ENCODE measurements around the gene PHLDA1.
A peak's percentile ranks its signal among the peaks of the same experiment; 100 is the strongest.

Gene PHLDA1

DNA sequence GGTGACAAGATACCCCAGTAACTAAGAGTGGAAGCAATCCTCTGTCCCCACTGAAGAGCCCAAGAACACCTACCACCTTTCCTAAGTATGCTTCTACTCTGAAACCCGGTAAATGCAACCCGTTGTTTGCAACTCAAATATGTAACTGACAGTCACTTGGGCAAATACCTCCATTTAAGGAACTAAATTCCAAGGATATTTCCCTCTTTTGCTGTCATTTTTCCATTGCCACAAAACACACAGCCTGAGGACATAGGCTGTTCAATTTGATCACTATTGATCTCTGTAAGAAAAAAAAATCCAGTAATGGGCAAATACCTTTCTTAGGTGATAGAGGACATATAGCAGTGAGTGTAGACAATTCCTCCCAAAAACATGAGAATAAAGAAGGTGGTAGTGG lies 6.6 kb upstream of the PHLDA1 start:
- intact Hi-C loops (cut with DNase I) = no loop called here
- no peak for DNase-seq

DNA sequence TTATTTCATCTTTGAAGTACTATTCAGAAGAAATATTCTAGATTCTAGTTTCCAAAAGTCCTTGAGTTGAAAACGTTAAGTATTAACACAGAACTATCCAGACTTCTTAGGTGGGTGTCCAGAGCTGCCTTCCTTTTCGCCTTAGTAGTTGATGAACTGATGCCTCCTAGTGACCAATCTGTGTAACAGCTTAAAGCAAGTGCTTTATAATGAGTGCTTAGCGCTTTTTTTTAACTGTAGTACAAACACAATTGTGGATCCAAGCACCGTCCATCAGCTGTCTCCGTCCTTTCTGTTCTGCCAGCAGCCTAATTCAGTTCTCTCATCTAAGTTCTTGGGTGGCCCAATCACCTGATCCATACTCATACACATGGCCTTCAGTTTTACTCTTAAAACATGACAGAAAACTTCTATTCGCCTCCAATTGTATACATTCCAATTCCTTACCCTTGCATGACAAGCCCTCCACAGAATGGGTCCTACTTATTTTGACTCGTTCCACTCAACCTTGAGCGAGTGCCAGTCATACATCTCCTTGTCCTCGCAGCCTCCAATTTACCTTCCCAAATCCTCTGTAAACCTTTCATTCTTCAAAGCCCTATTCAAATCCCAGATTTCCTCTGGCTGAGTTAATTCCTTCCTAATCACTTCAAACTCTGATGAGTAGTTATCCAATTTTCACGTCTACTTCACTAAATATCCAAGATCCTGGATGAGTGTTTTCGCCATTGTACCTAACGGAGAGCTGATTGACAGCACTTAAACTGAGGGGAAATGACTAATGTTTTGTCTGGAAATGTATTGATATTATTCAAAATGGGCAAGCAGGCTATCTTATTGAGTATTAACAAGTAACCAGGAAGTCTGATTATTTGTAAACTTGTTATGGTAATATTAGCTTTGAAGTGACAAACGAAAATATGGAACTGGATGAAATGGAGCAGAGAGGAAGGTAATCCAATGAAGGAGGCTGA lies 5.8 kb upstream of the PHLDA1 start:
- DNase-seq = no peak
- intact Hi-C loops (cut with DNase I) = loop anchor here (1.0 kb wide), 1 partner anchor 510 kb away; no protein-coding TSS in a partner anchor

DNA sequence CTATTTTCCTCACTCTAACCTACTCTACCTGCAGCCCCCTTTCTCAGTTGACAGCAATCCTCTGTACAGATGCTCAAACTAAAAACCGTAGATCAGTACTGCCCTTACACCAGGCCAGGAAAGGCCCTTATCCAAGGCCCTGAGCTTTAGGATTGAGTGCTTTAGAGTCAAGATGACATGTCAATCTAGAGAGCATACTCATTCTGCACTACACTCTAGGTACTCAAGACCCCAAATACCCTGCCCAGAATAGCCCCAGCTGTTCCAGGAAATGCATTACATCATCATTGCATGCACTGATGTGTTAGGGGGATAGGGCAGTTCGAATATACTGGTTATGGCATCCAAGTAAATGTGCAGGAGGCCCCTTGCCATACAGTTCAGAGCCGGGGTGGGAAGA lies 3.5 kb upstream of the PHLDA1 start:
- intact Hi-C loops (cut with DNase I) = no loop called here
- no peak for DNase-seq

DNA sequence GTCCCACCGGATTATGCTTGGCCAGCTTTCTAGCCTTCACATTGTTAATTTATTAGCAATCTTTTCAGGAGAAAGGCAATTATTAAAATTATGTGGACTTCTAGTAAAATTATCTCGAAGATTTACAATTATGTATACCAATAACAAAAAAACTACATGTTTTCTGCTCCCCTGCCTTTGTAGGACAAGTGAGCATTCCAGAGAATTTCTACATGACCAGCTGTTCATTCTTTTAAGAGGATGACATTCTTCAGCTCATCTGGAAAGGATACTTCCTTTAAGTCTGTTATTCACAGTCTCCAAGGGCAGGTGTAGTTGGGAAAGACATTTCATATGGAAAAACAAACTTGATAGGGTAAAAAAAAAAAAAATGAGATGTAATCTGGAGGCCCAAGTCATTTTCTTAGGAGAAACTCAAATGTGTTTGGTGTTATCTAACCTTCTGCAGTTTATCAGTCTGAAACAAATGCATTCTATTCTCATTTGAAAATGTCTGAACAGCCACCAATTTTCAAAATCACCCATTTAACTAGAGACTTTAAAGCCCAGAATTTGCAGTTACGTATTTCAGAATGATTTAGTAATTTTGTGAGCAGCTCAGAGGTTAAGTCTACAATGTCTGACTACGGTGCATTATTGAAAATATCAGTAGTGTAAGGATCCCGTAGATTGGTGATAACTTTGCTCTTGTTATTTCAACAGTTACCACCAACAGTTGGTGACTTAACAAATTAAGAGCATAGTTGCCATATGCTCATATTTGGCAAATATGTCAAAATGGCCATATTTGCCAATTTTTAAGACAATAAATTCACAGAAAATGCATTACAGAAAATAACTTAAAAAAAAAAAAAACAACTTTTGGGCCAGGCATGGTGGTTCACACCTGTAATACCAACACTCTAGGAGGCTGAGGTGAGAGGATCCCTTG lies 1.8 kb upstream of the PHLDA1 start:
- intact Hi-C loops (cut with DNase I) = loop anchor here (5.0 kb wide), 2 partner anchors 49 to 521 kb away; partner anchors contain the start of genes KRR1 and NAP1L1

DNA sequence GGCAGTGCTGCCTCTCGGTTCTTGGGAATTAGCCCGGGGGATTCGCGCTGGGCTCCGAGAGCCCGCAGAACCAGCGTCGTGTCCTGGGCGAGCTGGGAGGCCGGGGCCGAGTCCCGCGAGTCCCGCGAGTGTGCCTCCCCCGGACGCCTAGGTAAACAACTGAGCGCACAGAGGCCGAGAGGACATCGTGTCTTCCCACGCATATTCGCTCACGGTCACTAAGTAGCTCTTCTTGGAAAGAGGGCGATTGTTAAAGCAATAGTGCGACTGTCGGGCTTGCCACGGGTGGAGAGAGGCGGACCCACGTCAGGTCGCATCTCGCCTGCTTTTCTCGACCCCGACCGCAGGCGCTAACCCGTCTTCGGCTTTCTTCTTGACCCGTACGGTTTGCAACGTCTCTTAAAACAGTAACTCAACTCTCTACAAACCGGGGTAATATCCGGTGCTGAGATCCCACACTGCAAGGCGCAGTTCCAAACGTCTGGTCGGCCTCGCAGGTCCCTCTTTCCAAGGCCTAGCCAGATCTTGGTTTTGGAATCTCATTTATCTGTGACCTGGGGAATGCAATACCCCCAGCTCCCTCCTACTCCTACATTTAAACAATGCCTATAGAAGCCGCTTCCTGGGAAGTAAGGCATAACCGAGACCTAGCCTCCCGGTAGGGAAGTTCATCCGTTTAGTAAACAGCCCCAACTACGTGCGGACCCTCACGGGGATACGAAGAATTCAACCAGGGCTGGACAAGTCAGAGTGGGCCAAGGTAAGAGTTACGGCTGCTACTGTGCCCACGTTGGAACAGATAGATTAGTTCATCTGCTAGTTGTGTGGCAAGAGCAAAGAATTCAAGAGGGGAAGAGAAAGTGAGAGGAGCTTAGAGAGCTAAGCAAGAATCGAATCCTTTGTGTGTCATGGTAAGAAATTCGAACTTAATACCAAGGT lies 736 bp upstream of the PHLDA1 start:
- DNase-seq = peak in 6 of 10 donors; percentile 16 to 89 (median 30)
- intact Hi-C loops (cut with DNase I) = loop anchor here (5.0 kb wide), 2 partner anchors 50 to 520 kb away; partner anchors contain the start of genes KRR1 and NAP1L1

More for the DNA sequence above, 1.8 kb upstream of the PHLDA1 start:
- no peak for DNase-seq

DNA sequence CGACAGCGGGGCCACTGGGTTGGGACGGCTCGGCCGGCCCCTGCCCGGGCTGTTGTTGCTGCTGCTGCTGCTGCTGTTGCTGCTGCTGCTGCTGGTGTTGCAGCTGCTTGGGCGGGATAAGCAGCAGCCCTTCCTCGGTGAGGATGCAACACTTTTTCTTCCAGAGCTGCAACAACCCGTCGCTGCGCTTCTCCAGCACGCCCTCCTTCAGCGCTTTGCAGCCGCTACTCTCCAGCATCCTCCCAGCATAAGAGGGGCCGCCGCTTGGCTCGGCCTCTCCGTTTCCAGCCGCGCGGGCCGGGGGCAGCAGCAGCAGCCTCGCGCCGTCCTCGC lies 529 bp downstream of the PHLDA1 start:
- DNase-seq = peak in 5 of 10 donors; percentile 20 to 82 (median 36)
- intact Hi-C loops (cut with DNase I) = loop anchor here (5.0 kb wide), 2 partner anchors 51 to 519 kb away; partner anchors contain the start of genes KRR1 and NAP1L1

DNA sequence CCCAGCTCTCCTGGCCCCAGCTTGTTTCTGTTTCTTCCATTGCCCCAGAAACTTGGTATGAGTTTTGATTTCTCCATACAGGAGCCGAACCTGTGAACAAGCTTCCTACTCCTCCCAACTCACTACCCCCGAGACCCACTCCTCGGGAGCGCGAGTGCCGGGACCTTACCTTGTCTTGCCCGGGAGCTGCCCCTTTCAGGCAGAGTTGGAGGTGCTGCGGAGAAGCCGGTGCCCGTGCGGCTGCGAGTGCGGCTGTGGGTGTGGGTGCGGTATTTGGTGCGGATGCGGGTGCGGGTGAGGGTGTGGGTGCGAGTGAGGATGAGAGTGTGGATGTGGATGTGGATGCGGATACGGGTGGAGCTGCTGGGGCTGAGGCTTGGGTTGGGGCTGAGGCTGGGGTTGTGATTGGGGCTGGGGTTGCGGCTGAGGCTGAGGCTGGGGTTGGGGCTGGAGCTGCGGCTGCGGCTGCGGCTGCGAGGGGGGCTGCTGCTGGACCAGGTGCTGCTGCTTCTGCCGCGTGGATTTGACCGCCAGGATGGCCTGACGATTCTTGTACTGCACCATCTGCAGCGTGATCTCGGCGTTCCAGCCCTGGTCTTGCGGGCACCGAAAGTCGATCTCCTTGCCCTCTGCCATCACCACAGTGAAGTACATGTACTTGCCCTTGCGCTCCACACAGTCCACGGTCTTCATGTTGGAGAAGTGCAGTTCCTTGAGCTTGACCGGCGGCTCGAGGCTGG lies 1.1 kb downstream of the PHLDA1 start:
- peak in 8 of 10 donors; percentile 17 to 89 (median 34) for DNase-seq
- intact Hi-C loops (cut with DNase I) = loop anchor here (5.0 kb wide), 2 partner anchors 52 to 518 kb away; partner anchors contain the start of genes KRR1 and NAP1L1

DNA sequence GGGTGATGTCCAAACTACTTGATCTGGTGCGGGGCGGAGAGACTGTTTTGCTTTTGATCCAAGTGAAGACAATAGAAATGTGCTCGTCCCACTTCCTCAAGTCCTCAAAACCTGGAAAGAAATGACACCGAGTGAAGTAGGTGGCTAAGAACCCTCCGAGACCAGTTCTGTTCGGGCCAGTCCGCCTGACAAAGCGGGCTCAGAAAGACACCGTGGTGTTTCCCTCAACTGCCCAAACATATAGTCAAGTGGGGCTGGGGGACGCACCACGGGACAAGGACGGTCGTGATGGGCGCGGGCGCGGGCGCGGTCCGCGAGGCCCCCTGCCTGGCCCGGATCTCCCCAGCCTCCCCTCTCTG lies 1.6 kb downstream of the PHLDA1 start:
- intact Hi-C loops (cut with DNase I) = loop anchor here (5.0 to 10.0 kb wide), 3 partner anchors 52 to 518 kb away; partner anchors contain the start of genes KRR1 and NAP1L1
- peak in 2 of 10 donors; percentile 13 to 72 for DNase-seq

DNA sequence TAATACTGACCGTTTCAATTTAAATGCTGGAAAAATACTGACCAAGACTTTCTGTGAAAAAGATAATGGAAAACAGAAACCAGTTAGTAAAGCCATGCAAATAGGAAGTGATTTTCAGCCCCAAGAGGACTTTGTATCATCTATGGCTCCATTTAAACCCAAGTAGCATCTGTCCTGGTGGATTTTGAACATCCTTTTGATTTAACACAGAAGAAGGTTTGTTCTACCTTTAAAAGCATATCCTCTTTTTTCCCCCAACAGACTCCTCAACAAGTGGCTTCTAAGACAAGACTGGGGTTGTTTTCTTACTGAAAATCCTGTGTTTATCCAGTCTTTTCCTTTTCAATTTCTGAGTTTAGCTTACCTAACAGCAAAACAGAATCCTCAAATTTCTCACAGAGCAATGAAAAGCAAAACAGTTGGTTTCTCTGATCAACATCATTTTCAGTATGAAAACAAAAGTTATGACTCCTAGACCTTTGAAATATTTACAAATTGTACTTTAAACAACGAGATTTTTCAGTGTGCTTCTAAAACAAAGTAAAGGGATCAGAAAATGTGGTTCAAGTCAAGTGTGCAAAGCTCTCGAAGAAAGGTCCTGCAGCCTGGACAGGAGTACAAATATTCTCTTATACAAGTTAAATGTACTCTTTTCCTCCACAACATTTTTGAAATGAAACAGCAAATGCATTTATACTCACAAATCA lies 2.9 kb downstream of the PHLDA1 start:
- no peak for DNase-seq
- intact Hi-C loops (cut with DNase I) = loop anchor here (10.0 kb wide), 1 partner anchor 304 kb away; no protein-coding TSS in a partner anchor

DNA sequence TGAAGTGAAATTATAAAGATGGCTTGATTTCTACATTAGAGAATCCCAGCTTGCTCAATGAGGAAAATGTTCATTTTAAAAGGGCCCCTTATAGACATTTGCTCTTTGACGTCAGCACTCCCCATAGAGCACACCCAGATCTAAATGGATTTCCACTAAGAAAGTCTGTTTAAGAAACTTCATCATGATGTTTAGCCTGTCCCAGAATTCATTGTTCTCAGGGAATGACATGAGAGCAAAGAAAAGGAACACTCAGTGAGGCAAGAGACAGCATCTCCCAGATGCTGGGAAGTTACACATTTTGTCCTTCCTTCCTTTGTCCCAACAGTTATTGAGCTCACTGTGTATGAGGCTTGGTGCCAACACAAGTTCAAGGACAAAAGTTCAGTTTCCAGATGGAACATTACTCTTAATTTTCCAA lies 4.9 kb downstream of the PHLDA1 start:
- no peak for DNase-seq
- intact Hi-C loops (cut with DNase I) = loop anchor here (10.0 kb wide), 1 partner anchor 302 kb away; no protein-coding TSS in a partner anchor

DNA sequence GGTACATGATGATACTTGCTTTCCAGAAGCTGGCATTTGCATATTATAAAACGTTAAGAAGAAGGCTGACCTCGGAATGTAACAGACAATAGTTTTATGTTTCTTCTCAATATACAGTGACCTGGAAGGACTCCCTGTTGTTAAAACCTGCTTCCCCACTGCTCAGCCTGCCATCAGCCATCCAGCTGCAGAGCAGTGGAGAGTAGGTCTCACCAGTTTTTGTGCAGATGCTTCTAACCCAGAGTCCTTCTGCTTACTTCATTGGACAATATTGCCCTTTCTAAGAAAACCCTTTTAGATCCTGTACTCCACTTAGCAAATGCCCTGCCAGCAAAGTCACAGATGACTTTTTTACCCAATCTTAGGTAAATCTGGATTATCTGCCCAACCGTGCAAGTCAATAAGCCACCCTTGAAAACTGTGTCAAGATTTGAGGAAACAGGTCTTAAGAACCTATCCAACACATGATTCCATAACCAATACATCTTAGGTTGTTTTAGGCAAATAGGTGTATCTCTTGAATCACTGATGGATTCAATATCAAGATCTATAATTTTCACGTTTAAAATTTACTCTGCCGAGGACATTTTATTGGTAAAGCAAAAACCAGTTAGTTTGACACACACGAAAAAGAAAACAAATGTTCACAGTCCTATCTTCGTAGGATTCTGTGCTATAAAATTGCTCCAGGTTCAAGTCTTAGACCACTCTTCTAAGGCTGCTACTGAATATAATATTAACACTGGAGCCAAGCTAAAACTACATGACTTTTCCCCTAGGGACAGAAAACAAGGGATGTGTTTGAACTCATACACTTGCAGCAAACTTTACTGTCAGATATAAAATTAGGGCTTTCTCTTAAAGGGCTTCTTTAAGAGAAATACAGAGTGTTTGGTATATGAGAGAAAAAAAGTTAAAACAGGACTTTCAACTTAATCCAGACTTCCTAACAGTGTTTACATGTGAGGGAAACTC lies 5.7 kb downstream of the PHLDA1 start:
- no peak for DNase-seq
- intact Hi-C loops (cut with DNase I) = loop anchor here (10.0 kb wide), 1 partner anchor 301 kb away; no protein-coding TSS in a partner anchor

DNA sequence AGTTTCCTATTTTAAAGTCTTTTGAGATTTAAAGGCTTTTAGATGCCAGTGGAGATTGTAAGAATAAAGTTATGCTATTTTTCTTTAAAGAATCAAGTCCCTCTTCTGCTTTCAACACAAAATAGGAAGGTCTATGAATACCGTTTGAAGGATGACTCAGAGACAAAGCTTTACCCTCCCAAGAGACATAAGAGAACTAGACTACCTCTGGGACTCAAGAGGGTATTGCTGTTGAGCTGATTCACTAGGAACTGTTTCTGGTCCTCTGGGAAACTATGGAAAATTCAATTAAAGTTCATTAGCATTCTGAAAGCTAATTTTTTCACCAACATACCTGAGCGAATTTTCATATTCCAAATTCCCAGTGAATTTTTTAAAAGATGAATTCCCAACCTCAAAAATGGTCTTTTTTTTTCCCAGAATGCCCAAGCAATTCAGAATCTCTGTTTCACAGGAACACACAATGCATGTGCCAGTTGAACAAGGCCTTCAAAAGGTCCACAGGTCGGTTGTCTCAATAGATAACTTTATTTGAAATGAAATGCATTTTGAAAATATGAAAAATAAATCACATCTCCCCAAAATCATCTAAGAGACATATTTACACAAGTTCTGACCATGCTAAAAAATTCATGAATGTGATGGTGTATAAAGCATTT lies 6.5 kb downstream of the PHLDA1 start:
- intact Hi-C loops (cut with DNase I) = loop anchor here (10.0 kb wide), 1 partner anchor 300 kb away; no protein-coding TSS in a partner anchor
- DNase-seq = no peak

DNA sequence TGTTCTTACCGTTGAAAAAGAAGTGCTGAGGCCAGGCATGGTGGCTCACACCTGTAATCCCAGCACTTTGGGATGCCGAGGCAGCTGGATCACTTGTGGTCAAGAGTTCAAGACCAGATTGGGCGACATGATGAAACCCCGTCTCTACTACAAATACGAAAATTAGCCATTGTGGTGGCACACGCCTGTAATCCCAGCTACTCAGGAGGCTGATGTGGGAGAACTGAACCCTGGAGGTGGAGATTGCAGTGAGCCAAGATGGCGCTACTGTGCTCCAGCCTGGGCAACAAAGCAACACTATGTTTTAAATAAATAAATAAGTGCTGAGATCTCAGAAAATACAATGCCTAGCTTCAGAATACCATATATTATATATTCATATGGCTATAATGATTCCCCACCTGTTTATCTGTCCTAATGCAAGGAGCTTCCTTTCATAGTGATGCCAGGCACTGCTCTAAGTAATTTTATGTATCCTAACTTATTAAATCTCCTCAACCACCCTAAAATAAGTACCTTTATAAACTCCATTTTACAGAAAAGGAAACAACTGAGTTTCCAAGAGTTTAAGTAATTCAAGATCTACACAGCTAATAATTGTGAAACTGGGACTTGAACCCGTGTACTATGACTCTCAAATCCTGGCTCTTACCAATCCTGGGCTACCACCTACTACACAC lies 7.3 kb downstream of the PHLDA1 start:
- DNase-seq = no peak
- intact Hi-C loops (cut with DNase I) = loop anchor here (10.0 kb wide), 1 partner anchor 299 kb away; no protein-coding TSS in a partner anchor

DNA sequence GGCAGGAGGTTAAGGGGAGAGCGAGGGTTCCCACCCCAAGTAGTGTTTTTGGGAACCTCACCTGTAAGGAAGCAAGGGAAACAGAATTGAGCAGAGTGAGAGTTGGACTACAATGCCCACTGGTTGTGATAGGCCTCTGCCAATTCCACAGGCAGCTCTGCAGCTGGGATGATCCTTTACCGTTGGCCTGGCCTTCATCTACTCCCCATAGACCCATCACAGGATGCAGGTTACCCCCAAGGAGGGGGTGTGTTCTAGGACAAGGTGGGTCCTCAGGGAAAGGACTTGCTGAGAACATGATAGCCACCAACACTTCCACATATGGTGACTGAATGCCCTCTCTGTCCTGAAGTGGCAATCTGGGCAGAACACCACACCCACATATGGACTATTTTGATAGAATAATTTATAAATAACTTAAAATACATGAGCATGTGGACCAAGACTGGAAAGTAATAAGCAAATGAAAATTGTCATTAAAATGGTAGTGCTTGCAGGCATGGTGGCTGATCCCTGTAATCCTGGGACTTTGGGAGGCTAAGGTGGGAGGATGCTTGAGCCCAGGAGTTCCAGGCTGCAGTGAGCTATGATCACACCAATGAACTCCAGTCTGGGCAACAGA lies 8.4 kb downstream of the PHLDA1 start:
- DNase-seq = no peak
- intact Hi-C loops (cut with DNase I) = loop anchor here (10.0 kb wide), 1 partner anchor 298 kb away; no protein-coding TSS in a partner anchor

DNA sequence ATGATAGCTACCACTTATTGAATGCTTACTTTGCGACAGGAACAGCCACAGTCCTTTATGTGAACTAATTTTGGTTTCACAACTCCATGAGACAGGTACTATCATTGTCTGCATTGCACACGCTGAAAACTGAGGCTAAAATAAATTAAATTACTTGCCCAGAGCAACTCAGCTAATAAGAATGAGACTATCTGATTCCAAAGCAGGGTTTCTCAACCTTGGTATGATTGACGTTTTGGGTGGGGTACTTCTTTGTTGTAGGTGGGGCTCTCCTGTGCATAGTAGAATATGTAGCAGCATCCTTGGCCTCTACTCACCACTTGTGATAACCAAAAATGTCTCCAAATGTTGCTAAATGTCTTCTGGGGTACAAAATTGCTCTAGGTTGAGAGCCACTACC lies 9.1 kb downstream of the PHLDA1 start:
- intact Hi-C loops (cut with DNase I) = loop anchor here (10.0 kb wide), 1 partner anchor 298 kb away; no protein-coding TSS in a partner anchor
- DNase-seq = no peak

Data from posterior cingulate gyrus (tissue), 11 donors.